Mesothelial cell of epicardium (in vitro differentiated cells): ENCODE measurements around the gene TJP2. TPM values are rescaled to one million over a fixed set of nuclear protein-coding genes. Genes with fewer than 3 reads are reported as not detected.
"Not testable (repeated sequence)": the region's sequence is repeated elsewhere in the genome, so short reads cannot be mapped to it uniquely, and the experiment has no call there.

Source experiments
- DNase-seq, 2 experiments: peaks; one replicate each; pipeline ENCODE4 v3.0.0; 2021; ENCODE audit warnings: low spot score in 2 of 2; ENCODE audit not compliant: unreplicated experiment in 2 of 2
- H3K27ac Mint-ChIP-seq: 2 replicates; pipeline ENCODE4 v1.8.0; 2021; ENCODE audit warnings: mixed read lengths
- H3K27me3 Mint-ChIP-seq: 2 replicates; pipeline ENCODE4 v1.8.0; 2021; ENCODE audit warnings: low read depth, mixed read lengths
- H3K36me3 Mint-ChIP-seq: 2 replicates; pipeline ENCODE4 v1.8.0; 2021; ENCODE audit warnings: mixed read lengths
- H3K4me1 Mint-ChIP-seq: 2 replicates; pipeline ENCODE4 v1.8.0; 2021; ENCODE audit warnings: mixed read lengths
- H3K4me3 Mint-ChIP-seq: 2 replicates; pipeline ENCODE4 v1.8.0; 2021; ENCODE audit warnings: mild to moderate bottlenecking, moderate library complexity, mixed read lengths
- H3K9me3 Mint-ChIP-seq: 2 replicates; pipeline ENCODE4 v1.8.0; 2021; ENCODE audit warnings: mixed read lengths
- CTCF ChIP-seq: fragments of 200-600 bp; sonication (generic); IDR thresholded peaks from one replicate; pipeline ENCODE4 v1.5.0; 2021; ENCODE audit warnings: antibody characterized with exemption; ENCODE audit not compliant: unreplicated experiment
- total RNA-seq: library from RNA; stranded (reverse); gene quantifications from 3 replicates; pipeline ENCODE4 v1.2.1, GENCODE V29; 2021

Gene TJP2
- total RNA-seq, 1 donor from 2014 or later: 58.0 TPM

DNA sequence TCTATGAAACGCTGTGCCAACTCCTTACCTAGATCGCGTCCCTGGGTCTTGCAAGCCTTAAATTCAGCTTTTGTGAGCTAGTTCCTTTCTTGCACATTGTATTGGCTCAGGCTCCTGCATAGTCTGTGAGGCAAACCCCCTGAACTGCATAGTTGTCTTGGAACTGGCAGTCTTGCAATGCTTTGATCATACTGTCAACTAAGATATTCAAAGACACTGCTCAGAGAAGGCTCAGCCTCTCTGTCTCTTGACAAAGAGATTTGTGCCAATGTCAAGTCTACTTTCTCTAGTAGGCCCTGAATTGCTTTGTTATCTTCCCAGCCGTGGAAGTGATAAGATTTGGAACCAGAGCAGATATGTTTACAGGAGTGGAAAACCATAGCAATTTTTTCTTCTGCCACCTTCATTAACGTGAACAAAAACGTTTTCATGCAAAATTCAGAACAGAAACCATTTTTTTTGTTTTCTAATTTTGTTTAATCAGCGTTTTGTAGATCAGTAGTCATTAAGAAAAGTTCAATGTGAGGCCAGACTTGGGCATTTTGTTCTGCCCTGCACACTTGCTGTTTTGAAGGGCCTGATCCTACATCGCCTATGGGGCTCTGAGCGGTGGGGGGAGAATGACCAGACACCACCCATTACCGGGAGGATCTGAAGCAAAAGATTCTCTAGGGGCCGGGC lies 123.4 kb downstream of the TJP2 start:
- no peaks in the 10 kb centered on the region for H3K27me3 Mint-ChIP-seq
- no peaks in the 10 kb centered on the region for H3K9me3 Mint-ChIP-seq
- no peak overlapping the region for H3K4me3 Mint-ChIP-seq
- H3K27ac Mint-ChIP-seq: peak overlapping the region; percentile 26
- no peak for TF ChIP-seq CTCF
- no peaks in the 10 kb centered on the region for H3K36me3 Mint-ChIP-seq
- H3K4me1 Mint-ChIP-seq: peaks cover 38% of the 10 kb centered on the region
- no peak for DNase-seq

DNA sequence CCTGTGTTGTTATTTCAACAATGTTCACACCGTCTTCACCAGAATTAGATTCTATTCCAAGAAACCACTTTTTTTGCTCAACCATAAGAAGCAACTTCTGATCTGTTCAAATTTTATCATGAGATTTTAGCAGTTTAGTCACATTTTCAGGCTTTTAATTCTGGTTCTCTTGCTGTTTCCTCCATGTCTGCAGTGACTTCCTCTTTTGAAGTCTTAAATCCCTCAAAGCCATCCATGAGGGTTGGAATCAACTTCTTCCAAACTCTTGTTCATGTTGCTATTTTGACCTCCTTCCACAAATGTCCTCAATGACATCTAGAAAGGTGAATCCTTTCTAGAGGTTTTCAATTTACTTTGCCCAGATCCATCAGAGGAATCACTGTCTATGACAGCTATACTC lies 125.2 kb downstream of the TJP2 start:
- TF ChIP-seq CTCF: no peak
- Mint-ChIP-seq H3K4me3 (no peak overlapping the region), H3K27me3 (no peaks in the 10 kb centered on the region), H3K36me3 (no peaks in the 10 kb centered on the region), H3K27ac (no peak overlapping the region), H3K9me3 (no peaks in the 10 kb centered on the region), H3K4me1 (peaks cover 38% of the 10 kb centered on the region)
- no peak for DNase-seq

- Mint-ChIP-seq H3K27ac (no peak overlapping the region), H3K27me3 (no peaks in the 10 kb centered on the region), H3K9me3 (no peaks in the 10 kb centered on the region), H3K4me3 (no peak overlapping the region), H3K36me3 (no peaks in the 10 kb centered on the region), H3K4me1 (peaks cover 37% of the 10 kb centered on the region)
- no peak for DNase-seq
- no peak for TF ChIP-seq CTCF
Measured at GRCh38 chr9:69299826-69300225, 125.7 kb downstream of the TJP2 start.

GRCh38 chr9:69303331-69303730 lies 129.3 kb downstream of the TJP2 start:
- no peaks in the 10 kb centered on the region for H3K27me3 Mint-ChIP-seq
- H3K36me3 Mint-ChIP-seq: no peaks in the 10 kb centered on the region
- H3K4me3 Mint-ChIP-seq: no peak overlapping the region
- H3K4me1 Mint-ChIP-seq: peaks cover 24% of the 10 kb centered on the region
- no peak overlapping the region for H3K27ac Mint-ChIP-seq
- peaks cover under 1% of the 10 kb centered on the region for H3K9me3 Mint-ChIP-seq
- TF ChIP-seq CTCF: no peak
- DNase-seq: no peak

GRCh38 chr9:69306895-69307445 lies 132.9 kb downstream of the TJP2 start:
- peaks cover 15% of the 10 kb centered on the region for H3K9me3 Mint-ChIP-seq
- H3K27me3 Mint-ChIP-seq, DNase-seq, H3K27ac Mint-ChIP-seq, H3K36me3 Mint-ChIP-seq, H3K4me3 Mint-ChIP-seq: not testable (repeated sequence)
- peaks cover 13% of the 10 kb centered on the region for H3K4me1 Mint-ChIP-seq

- Mint-ChIP-seq H3K9me3 (peaks cover 21% of the 10 kb centered on the region), H3K27ac (peak overlapping the region; percentile 92), H3K27me3 (no peaks in the 10 kb centered on the region), H3K4me1 (peaks cover 13% of the 10 kb centered on the region), H3K4me3 (no peak overlapping the region), H3K36me3 (no peaks in the 10 kb centered on the region)
- no peak for TF ChIP-seq CTCF
- DNase-seq: no peak
Measured at GRCh38 chr9:69307446-69308205, 133.5 kb downstream of the TJP2 start.
